Gastroesophageal sphincter (tissue), 4 donors: ENCODE data around the gene LPCAT1. TPM values are rescaled to one million over a fixed set of nuclear protein-coding genes. Genes with fewer than 3 reads are reported as not detected.

Experiments used
- ATAC-seq: fragments of 150-250 bp; one replicate; pipeline ENCODE4 v1.9.1; 2016; ENCODE audit warnings: mild to moderate bottlenecking, moderate library complexity
- H3K27ac ChIP-seq, 4 donors: fragments of 200-600 bp; sonication (generic) in 3 of 4; 1 replicate in 3 of 4; 2 replicates in 1 of 4; pipeline ENCODE4 v1.5.1; 2016 to 2019
- H3K27me3 ChIP-seq: fragments of 200-600 bp; sonication (generic); one replicate; pipeline ENCODE4 v1.5.1; 2019
- H3K36me3 ChIP-seq, 2 donors: fragments of 200-600 bp; sonication (generic); one replicate each; pipeline ENCODE4 v1.5.1; 2019; ENCODE audit warnings: control low read depth in 1 of 2
- H3K4me1 ChIP-seq, 3 donors: fragments of 200-600 bp; sonication (generic); 1 replicate in 2 of 3; 2 replicates in 1 of 3; pipeline ENCODE4 v1.5.1; 2016 to 2019; ENCODE audit warnings: control low read depth in 2 of 3
- H3K4me3 ChIP-seq, 2 donors: fragments of 200-600 bp; sonication (generic); one replicate each; pipeline ENCODE4 v1.5.1; 2019; ENCODE audit warnings: mild to moderate bottlenecking in 1 of 2, moderate library complexity in 1 of 2
- H3K9me3 ChIP-seq, 3 donors: fragments of 200-600 bp; sonication (generic); one replicate each; pipeline ENCODE4 v1.5.1; 2017 to 2019; ENCODE audit warnings: control low read depth in 2 of 3
- CTCF ChIP-seq, 4 experiments: fragments of 200-600 bp in 2 of 4; fragments of 450-650 bp in 2 of 4; sonication (generic) in 1 of 4; IDR thresholded peaks; one replicate each; pipeline ENCODE4 v1.5.1; 2017 to 2019; ENCODE audit warnings: antibody characterized with exemption in 4 of 4, mild to moderate bottlenecking in 2 of 4, moderate library complexity in 2 of 4
- EP300 ChIP-seq: sonication (generic); formaldehyde crosslinking; IDR thresholded peaks from one replicate; pipeline ENCODE4 v1.6.1; 2017; ENCODE audit warnings: antibody characterized with exemption, mild to moderate bottlenecking
- POLR2A ChIP-seq, 2 donors: fragments of 450-650 bp; IDR thresholded peaks; one replicate each; pipeline ENCODE4 v1.6.1; 2017; ENCODE audit warnings: antibody characterized with exemption in 2 of 2, mild to moderate bottlenecking in 2 of 2, moderate library complexity in 1 of 2
- POLR2AphosphoS5 ChIP-seq: sonication (generic); formaldehyde crosslinking; IDR thresholded peaks from one replicate; pipeline ENCODE4 v1.6.1; 2017; ENCODE audit warnings: antibody characterized with exemption
- WGBS, 2 donors: methylation state at CpG; one replicate each; pipeline ENCODE4 v1.1.5; 2018; ENCODE audit warnings: low coverage in 1 of 2; 5-methylcytosine and 5-hydroxymethylcytosine counted together
- total RNA-seq, 4 donors: library from RNA; depleted of rRNA; stranded (reverse); fragments of >200 nt; gene quantifications; one replicate each; pipeline ENCODE4 v1.1.0, GENCODE V29; 2016

Gene LPCAT1
- total RNA-seq, 4 donors from 2014 or later: 20.3 to 52.6 (median 31.8) TPM

GRCh38 chr5:1445689-1446601 is 77.8 kb downstream of the LPCAT1 start:
- WGBS, 2 donors: no CpG with 5 or more reads among the region's 92 CpGs
- no peak for ATAC-seq

GRCh38 chr5:1445313-1445688 is 78.5 kb downstream of the LPCAT1 start, which contains the start of gene SLC6A3:
SLC6A3 (minus strand) TSS chr5:1445440; CDS start chr5:1443197, 2,243 bp downstream.
- Histone ChIP-seq H3K4me3 (peak within 1 kb of the TSS in 1 of 2 donors; percentile 25), H3K4me1 (peaks cover 0 to 23% (median 10%) of the 10 kb centered on the region in 3 donors), H3K27ac (no peak within 1 kb of the TSS), H3K36me3 (no peaks in the 10 kb centered on the region), H3K9me3 (peaks cover 0 to 10% (median 0%) of the 10 kb centered on the region in 3 donors), H3K27me3 (peaks cover 93% of the 10 kb centered on the region)
- TF ChIP-seq EP300 (no peak), POLR2A (IDR thresholded peaks at IDR 0.05) (no peak)
- WGBS, 2 donors: no CpG with 5 or more reads among the region's 52 CpGs
- ATAC-seq: no peak

More at GRCh38 chr5:1445689-1446601, 77.8 kb downstream of the LPCAT1 start:
- Histone ChIP-seq H3K4me3 (peak overlapping the region in 1 of 2 donors; percentile 25), H3K27me3 (peaks cover 86% of the 10 kb centered on the region), H3K4me1 (peaks cover 0 to 23% (median 10%) of the 10 kb centered on the region in 3 donors), H3K36me3 (no peaks in the 10 kb centered on the region), H3K9me3 (peaks cover 0 to 3% (median 0%) of the 10 kb centered on the region in 3 donors), H3K27ac (no peak overlapping the region)
- TF ChIP-seq POLR2AphosphoS5 (no peak), POLR2A (IDR thresholded peaks at IDR 0.05) (no peak), CTCF (IDR thresholded peaks at IDR 0.05) (no peak), EP300 (no peak)

GRCh38 chr5:1444361-1445189 is 79.2 kb downstream of the LPCAT1 start:
- WGBS, 2 donors: 2% methylated on average over 17 of the region's 68 CpGs; no CpG with 5 or more reads in 1 of the 2 donors
- H3K4me3 ChIP-seq: peak overlapping the region in 1 of 2 donors; percentile 25
- ATAC-seq: no peak

GRCh38 chr5:1443991-1444360 is 79.8 kb downstream of the LPCAT1 start:
- WGBS, 2 donors: 50% methylated on average over 12 of the region's 15 CpGs; no CpG with 5 or more reads in 1 of the 2 donors
- Histone ChIP-seq H3K27ac (no peak overlapping the region), H3K27me3 (peaks cover 100% of the 10 kb centered on the region), H3K4me3 (no peak overlapping the region), H3K4me1 (peaks cover 0 to 23% (median 10%) of the 10 kb centered on the region in 3 donors), H3K36me3 (no peaks in the 10 kb centered on the region), H3K9me3 (peaks cover 0 to 12% (median 0%) of the 10 kb centered on the region in 3 donors)
- TF ChIP-seq CTCF (IDR thresholded peaks at IDR 0.05) (no peak), POLR2A (IDR thresholded peaks at IDR 0.05) (no peak), POLR2AphosphoS5 (no peak), EP300 (no peak)
- no peak for ATAC-seq

More at GRCh38 chr5:1444361-1445189, 79.2 kb downstream of the LPCAT1 start:
- Histone ChIP-seq H3K27ac (no peak overlapping the region), H3K27me3 (peaks cover 100% of the 10 kb centered on the region), H3K36me3 (no peaks in the 10 kb centered on the region), H3K9me3 (peaks cover 0 to 12% (median 0%) of the 10 kb centered on the region in 3 donors), H3K4me1 (peaks cover 0 to 23% (median 10%) of the 10 kb centered on the region in 3 donors)
- TF ChIP-seq EP300: no peak
- TF ChIP-seq POLR2A (IDR thresholded peaks at IDR 0.05): no peak
- TF ChIP-seq CTCF (IDR thresholded peaks at IDR 0.05): no peak
- no peak for TF ChIP-seq POLR2AphosphoS5

GRCh38 chr5:1443171-1443570 is 80.6 kb downstream of the LPCAT1 start:
- 29 to 36% methylated on average over 1 of the region's 9 CpGs for WGBS, 2 donors
- Histone ChIP-seq H3K4me1 (peaks cover 0 to 23% (median 10%) of the 10 kb centered on the region in 3 donors), H3K27me3 (peaks cover 100% of the 10 kb centered on the region), H3K9me3 (peaks cover 0 to 12% (median 0%) of the 10 kb centered on the region in 3 donors), H3K4me3 (no peak overlapping the region), H3K36me3 (no peaks in the 10 kb centered on the region), H3K27ac (no peak overlapping the region)
- no peak for ATAC-seq
- TF ChIP-seq EP300 (no peak), POLR2AphosphoS5 (no peak), POLR2A (IDR thresholded peaks at IDR 0.05) (no peak), CTCF (IDR thresholded peaks at IDR 0.05) (no peak)
